Measurements from ENCODE around the gene IFITM10. TPM values are rescaled to one million over a fixed set of nuclear protein-coding genes. Genes with fewer than 3 reads are reported as not detected.

Gene IFITM10
- total RNA-seq, 1 experiment from 2014 or later, result 20.1 TPM

GRCh38 chr11:1763796-1764661 is 13.6 kb upstream of the IFITM10 start, which contains the start of gene CTSD:
CTSD (minus strand) TSS chr11:1763927; CDS start chr11:1763859, 68 bp downstream.
- peak; percentile 76 for DNase-seq (ENCODE audit: low read depth)

- DNase-seq (ENCODE audit: low read depth), result no peak
Observed at GRCh38 chr11:1763336-1763795, 13.0 kb upstream of the IFITM10 start.

- DNase-seq (ENCODE audit: low read depth), result no peak
Observed at GRCh38 chr11:1762537-1763302, 12.3 kb upstream of the IFITM10 start.

- DNase-seq (ENCODE audit: low read depth), result peak; percentile 46
Observed at GRCh38 chr11:1761857-1762536, 11.6 kb upstream of the IFITM10 start.

GRCh38 chr11:1761110-1761856 is 10.9 kb upstream of the IFITM10 start:
- no peak for DNase-seq (ENCODE audit: low read depth)

- peak; percentile 86 for DNase-seq (ENCODE audit: low read depth)
Observed at GRCh38 chr11:1760351-1761109, 10.1 kb upstream of the IFITM10 start.

- DNase-seq (ENCODE audit: low read depth), result no peak
Observed at GRCh38 chr11:1759851-1760220, 9.4 kb upstream of the IFITM10 start.

- DNase-seq (ENCODE audit: low read depth), result no peak
Observed at GRCh38 chr11:1759151-1759850, 8.9 kb upstream of the IFITM10 start.

GRCh38 chr11:1758611-1759150 is 8.3 kb upstream of the IFITM10 start:
- DNase-seq (ENCODE audit: low read depth), result no peak

- no peak for DNase-seq (ENCODE audit: low read depth)
Observed at GRCh38 chr11:1757861-1758610, 7.6 kb upstream of the IFITM10 start.

- DNase-seq (ENCODE audit: low read depth), result no peak
Observed at GRCh38 chr11:1756791-1757771, 6.7 kb upstream of the IFITM10 start.

GRCh38 chr11:1755692-1756561 is 5.5 kb upstream of the IFITM10 start:
- no peak for DNase-seq (ENCODE audit: low read depth)

- no peak for DNase-seq (ENCODE audit: low read depth)
Observed at GRCh38 chr11:1755344-1755691, 4.9 kb upstream of the IFITM10 start.

- no peak for DNase-seq (ENCODE audit: low read depth)
Observed at GRCh38 chr11:1754376-1755150, 4.2 kb upstream of the IFITM10 start.

GRCh38 chr11:1753929-1754305 is 3.5 kb upstream of the IFITM10 start:
- no peak for DNase-seq (ENCODE audit: low read depth)
